ENCODE measurements around the gene CCHCR1. TPM values are rescaled to one million over a fixed set of nuclear protein-coding genes. Genes with fewer than 3 reads are reported as not detected.

Gene CCHCR1
- polyA plus RNA-seq, 1 donor from 2014 or later: 19.7 TPM

GRCh38 chr6:31158863-31159855, 1.6 kb upstream of the CCHCR1 start:
- Histone ChIP-seq H3K9ac (ENCODE audit: low read length) (peak overlapping the region; percentile 71), H3K36me3 (ENCODE audit: insufficient read depth, low read length) (no peaks in the 10 kb centered on the region), H2AFZ (ENCODE audit: low read depth, low read length) (peak overlapping the region; percentile 89), H3K4me2 (ENCODE audit: low read length) (peak overlapping the region; percentile 79), H3K27me3 (ENCODE audit: insufficient read depth, low read depth, low read length) (peaks cover 6% of the 10 kb centered on the region), H3K9me2 (ENCODE audit: insufficient read depth, low read length) (no peaks in the 10 kb centered on the region), H3K27ac (ENCODE audit: low read length) (no peak overlapping the region), H4K20me1 (ENCODE audit: insufficient read depth) (no peaks in the 10 kb centered on the region), H3K9me3 (ENCODE audit: low read length) (no peaks in the 10 kb centered on the region), H3F3A (ENCODE audit: insufficient read depth, low read length, poor library complexity, severe bottlenecking) (no peaks in the 10 kb centered on the region), H3K79me2 (replicated peaks; ENCODE audit: insufficient read depth, low read length) (no peaks in the 10 kb centered on the region), H3K4me3 (ENCODE audit: low read length) (peak overlapping the region; percentile 86)
- TF ChIP-seq MXI1 (conservative IDR thresholded peaks at IDR 0.05; ENCODE audit: poor library complexity, severe bottlenecking) (no peak), SMC3 (conservative IDR thresholded peaks at IDR 0.05; ENCODE audit: poor library complexity) (no peak), TAF1 (IDR thresholded peaks at IDR 0.05; ENCODE audit: low read depth) (no peak), EZH2 (IDR thresholded peaks at IDR 0.05; ENCODE audit: borderline replicate concordance, insufficient read depth, low read length, poor library complexity, severe bottlenecking) (no peak), POLR2AphosphoS5 (IDR thresholded peaks at IDR 0.05) (no peak), REST (IDR thresholded peaks at IDR 0.05; ENCODE audit: borderline replicate concordance) (no peak), RAD21 (conservative IDR thresholded peaks at IDR 0.05) (no peak), EP300 (conservative IDR thresholded peaks at IDR 0.05; ENCODE audit: poor library complexity, severe bottlenecking) (no peak)
- TF ChIP-seq, protein P1, sequence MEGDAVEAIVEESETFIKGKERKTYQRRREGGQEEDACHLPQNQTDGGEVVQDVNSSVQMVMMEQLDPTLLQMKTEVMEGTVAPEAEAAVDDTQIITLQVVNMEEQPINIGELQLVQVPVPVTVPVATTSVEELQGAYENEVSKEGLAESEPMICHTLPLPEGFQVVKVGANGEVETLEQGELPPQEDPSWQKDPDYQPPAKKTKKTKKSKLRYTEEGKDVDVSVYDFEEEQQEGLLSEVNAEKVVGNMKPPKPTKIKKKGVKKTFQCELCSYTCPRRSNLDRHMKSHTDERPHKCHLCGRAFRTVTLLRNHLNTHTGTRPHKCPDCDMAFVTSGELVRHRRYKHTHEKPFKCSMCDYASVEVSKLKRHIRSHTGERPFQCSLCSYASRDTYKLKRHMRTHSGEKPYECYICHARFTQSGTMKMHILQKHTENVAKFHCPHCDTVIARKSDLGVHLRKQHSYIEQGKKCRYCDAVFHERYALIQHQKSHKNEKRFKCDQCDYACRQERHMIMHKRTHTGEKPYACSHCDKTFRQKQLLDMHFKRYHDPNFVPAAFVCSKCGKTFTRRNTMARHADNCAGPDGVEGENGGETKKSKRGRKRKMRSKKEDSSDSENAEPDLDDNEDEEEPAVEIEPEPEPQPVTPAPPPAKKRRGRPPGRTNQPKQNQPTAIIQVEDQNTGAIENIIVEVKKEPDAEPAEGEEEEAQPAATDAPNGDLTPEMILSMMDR (IDR thresholded peaks at IDR 0.05; ENCODE audit: poor library complexity, severe bottlenecking): no peak

- peak within 1 kb of the TSS; percentile 40 for H3K27ac ChIP-seq (ENCODE audit: low read length)
- H2AFZ ChIP-seq (ENCODE audit: low read depth, low read length): peak within 1 kb of the TSS; percentile 89
Measured at GRCh38 chr6:31158140-31158862, 699 bp upstream of the CCHCR1 start, which contains the start of gene TCF19. Gene TCF19, plus strand, starts transcription at chr6:31158589. Its CDS starts 881 bp downstream, at chr6:31159470.

More at GRCh38 chr6:31158140-31158862, 699 bp upstream of the CCHCR1 start, which contains the start of gene TCF19:
- Histone ChIP-seq H3K36me3 (ENCODE audit: insufficient read depth, low read length) (no peaks in the 10 kb centered on the region), H3K9me2 (ENCODE audit: insufficient read depth, low read length) (no peaks in the 10 kb centered on the region), H3K4me2 (ENCODE audit: low read length) (peak within 1 kb of the TSS; percentile 79), H3K4me3 (ENCODE audit: low read length) (peak within 1 kb of the TSS; percentile 86), H3K79me2 (replicated peaks; ENCODE audit: insufficient read depth, low read length) (no peaks in the 10 kb centered on the region), H3K9ac (ENCODE audit: low read length) (peak within 1 kb of the TSS; percentile 71), H3K27me3 (ENCODE audit: insufficient read depth, low read depth, low read length) (peaks cover 6% of the 10 kb centered on the region), H3F3A (ENCODE audit: insufficient read depth, low read length, poor library complexity, severe bottlenecking) (no peaks in the 10 kb centered on the region), H4K20me1 (ENCODE audit: insufficient read depth) (no peaks in the 10 kb centered on the region), H3K9me3 (ENCODE audit: low read length) (no peaks in the 10 kb centered on the region)
- TF ChIP-seq MXI1 (conservative IDR thresholded peaks at IDR 0.05; ENCODE audit: poor library complexity, severe bottlenecking): peak; percentile 72
- no peak for TF ChIP-seq RAD21 (conservative IDR thresholded peaks at IDR 0.05)
- TF ChIP-seq EP300 (conservative IDR thresholded peaks at IDR 0.05; ENCODE audit: poor library complexity, severe bottlenecking): peak; percentile 7
- TF ChIP-seq TAF1 (IDR thresholded peaks at IDR 0.05; ENCODE audit: low read depth): no peak
- peak; percentile 52 for TF ChIP-seq POLR2AphosphoS5 (IDR thresholded peaks at IDR 0.05)
- TF ChIP-seq SMC3 (conservative IDR thresholded peaks at IDR 0.05; ENCODE audit: poor library complexity): no peak
- no peak for TF ChIP-seq REST (IDR thresholded peaks at IDR 0.05; ENCODE audit: borderline replicate concordance)
- TF ChIP-seq, protein P1 (IDR thresholded peaks at IDR 0.05; ENCODE audit: poor library complexity, severe bottlenecking): no peak
- no peak for TF ChIP-seq EZH2 (IDR thresholded peaks at IDR 0.05; ENCODE audit: borderline replicate concordance, insufficient read depth, low read length, poor library complexity, severe bottlenecking)
